Measurements from ENCODE around the gene GLI3. TPM values are rescaled to one million over a fixed set of nuclear protein-coding genes. Genes with fewer than 3 reads are reported as not detected.

GLI3 gene
- total and polyA plus RNA-seq, 2 donors from 2014 or later: 0.92 to 11.1 TPM

- Histone ChIP-seq H3K27ac (ENCODE audit: low read depth in 2 of 2, low read length in 2 of 2) (no peak overlapping the region), H3K4me1 (ENCODE audit: control insufficient read depth in 2 of 3, insufficient read depth in 2 of 3, low read depth in 1 of 3, low read length in 3 of 3) (no peaks in the 10 kb centered on the region), H3K9ac (ENCODE audit: low read length in 3 of 3) (no peak overlapping the region), H3K9me3 (ENCODE audit: control insufficient read depth in 2 of 3, insufficient read depth in 1 of 3, low read length in 3 of 3) (no peaks in the 10 kb centered on the region), H3K4me3 (ENCODE audit: low read length in 3 of 3) (no peak overlapping the region), H3K36me3 (ENCODE audit: control insufficient read depth in 2 of 3, insufficient read depth in 3 of 3, low read length in 3 of 3) (no peaks in the 10 kb centered on the region), H3K27me3 (ENCODE audit: control insufficient read depth, insufficient read depth, low read length) (no peaks in the 10 kb centered on the region)
- TF ChIP-seq, protein P1, sequence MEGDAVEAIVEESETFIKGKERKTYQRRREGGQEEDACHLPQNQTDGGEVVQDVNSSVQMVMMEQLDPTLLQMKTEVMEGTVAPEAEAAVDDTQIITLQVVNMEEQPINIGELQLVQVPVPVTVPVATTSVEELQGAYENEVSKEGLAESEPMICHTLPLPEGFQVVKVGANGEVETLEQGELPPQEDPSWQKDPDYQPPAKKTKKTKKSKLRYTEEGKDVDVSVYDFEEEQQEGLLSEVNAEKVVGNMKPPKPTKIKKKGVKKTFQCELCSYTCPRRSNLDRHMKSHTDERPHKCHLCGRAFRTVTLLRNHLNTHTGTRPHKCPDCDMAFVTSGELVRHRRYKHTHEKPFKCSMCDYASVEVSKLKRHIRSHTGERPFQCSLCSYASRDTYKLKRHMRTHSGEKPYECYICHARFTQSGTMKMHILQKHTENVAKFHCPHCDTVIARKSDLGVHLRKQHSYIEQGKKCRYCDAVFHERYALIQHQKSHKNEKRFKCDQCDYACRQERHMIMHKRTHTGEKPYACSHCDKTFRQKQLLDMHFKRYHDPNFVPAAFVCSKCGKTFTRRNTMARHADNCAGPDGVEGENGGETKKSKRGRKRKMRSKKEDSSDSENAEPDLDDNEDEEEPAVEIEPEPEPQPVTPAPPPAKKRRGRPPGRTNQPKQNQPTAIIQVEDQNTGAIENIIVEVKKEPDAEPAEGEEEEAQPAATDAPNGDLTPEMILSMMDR (IDR thresholded peaks at IDR 0.05; ENCODE audit: borderline replicate concordance, extremely low read depth, insufficient read depth): no peak
- no peak for FAIRE-seq
- no peak for DNase-seq
- intact Hi-C loops (cut with DNase I): no loop called here
Observed at GRCh38 chr7:42139751-42140150, 97.3 kb downstream of the GLI3 start.

- TF ChIP-seq, protein P1 (IDR thresholded peaks at IDR 0.05; ENCODE audit: borderline replicate concordance, extremely low read depth, insufficient read depth): no peak
- Histone ChIP-seq H3K4me1 (ENCODE audit: control insufficient read depth in 2 of 3, insufficient read depth in 2 of 3, low read depth in 1 of 3, low read length in 3 of 3) (peaks cover 0 to 2% (median 0%) of the 10 kb centered on the region in 3 donors), H3K36me3 (ENCODE audit: control insufficient read depth in 2 of 3, insufficient read depth in 3 of 3, low read length in 3 of 3) (no peaks in the 10 kb centered on the region), H3K27ac (ENCODE audit: low read depth in 2 of 2, low read length in 2 of 2) (no peak overlapping the region), H3K27me3 (ENCODE audit: control insufficient read depth, insufficient read depth, low read length) (no peaks in the 10 kb centered on the region), H3K9me3 (ENCODE audit: control insufficient read depth in 2 of 3, insufficient read depth in 1 of 3, low read length in 3 of 3) (no peaks in the 10 kb centered on the region), H3K9ac (ENCODE audit: low read length in 3 of 3) (no peak overlapping the region), H3K4me3 (ENCODE audit: low read length in 3 of 3) (no peak overlapping the region)
- FAIRE-seq (no peak), DNase-seq (peak in 1 of 5 donors; percentile 42)
- intact Hi-C loops (cut with DNase I): no loop called here
Observed at GRCh38 chr7:42138691-42139090, 98.3 kb downstream of the GLI3 start.

DNA sequence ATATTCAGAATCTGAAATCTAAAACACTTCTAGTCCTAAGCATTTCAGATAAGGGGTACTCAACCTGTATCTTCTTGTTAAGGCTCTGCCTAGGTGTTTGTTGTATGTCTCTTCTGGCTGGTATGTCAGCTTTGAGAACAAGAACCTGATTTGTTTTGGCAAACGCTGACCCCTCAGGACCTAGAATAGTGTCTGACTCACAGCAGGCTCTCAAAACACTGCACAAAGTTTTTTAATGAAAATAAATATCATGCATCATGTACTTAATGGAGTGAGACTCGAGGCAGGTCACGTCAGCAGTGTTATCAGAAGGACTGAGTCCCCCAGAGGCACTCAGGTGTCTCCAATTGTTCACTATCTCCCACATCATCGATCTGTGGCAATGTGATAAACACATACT, 99.1 kb downstream of the GLI3 start:
- FAIRE-seq: no peak
- Histone ChIP-seq H3K27me3 (ENCODE audit: control insufficient read depth, insufficient read depth, low read length) (no peaks in the 10 kb centered on the region), H3K36me3 (ENCODE audit: control insufficient read depth in 2 of 3, insufficient read depth in 3 of 3, low read length in 3 of 3) (no peaks in the 10 kb centered on the region), H3K9ac (ENCODE audit: low read length in 3 of 3) (no peak overlapping the region), H3K9me3 (ENCODE audit: control insufficient read depth in 2 of 3, insufficient read depth in 1 of 3, low read length in 3 of 3) (no peaks in the 10 kb centered on the region), H3K27ac (ENCODE audit: low read depth in 2 of 2, low read length in 2 of 2) (no peak overlapping the region), H3K4me1 (ENCODE audit: control insufficient read depth in 2 of 3, insufficient read depth in 2 of 3, low read depth in 1 of 3, low read length in 3 of 3) (peaks cover 0 to 2% (median 0%) of the 10 kb centered on the region in 3 donors), H3K4me3 (ENCODE audit: low read length in 3 of 3) (no peak overlapping the region)
- TF ChIP-seq, protein P1 (IDR thresholded peaks at IDR 0.05; ENCODE audit: borderline replicate concordance, extremely low read depth, insufficient read depth): no peak
- no peak for DNase-seq
- intact Hi-C loops (cut with DNase I): no loop called here

- H3K27ac ChIP-seq (ENCODE audit: low read depth in 2 of 2, low read length in 2 of 2): no peak overlapping the region
- no peaks in the 10 kb centered on the region for H3K36me3 ChIP-seq (ENCODE audit: control insufficient read depth in 2 of 3, insufficient read depth in 3 of 3, low read length in 3 of 3)
- peaks cover 0 to 2% (median 0%) of the 10 kb centered on the region in 3 donors for H3K4me1 ChIP-seq (ENCODE audit: control insufficient read depth in 2 of 3, insufficient read depth in 2 of 3, low read depth in 1 of 3, low read length in 3 of 3)
- H3K27me3 ChIP-seq (ENCODE audit: control insufficient read depth, insufficient read depth, low read length): no peaks in the 10 kb centered on the region
- intact Hi-C loops (cut with DNase I): no loop called here
- DNase-seq (no peak), FAIRE-seq (no peak)
- TF ChIP-seq, protein P1 (IDR thresholded peaks at IDR 0.05; ENCODE audit: borderline replicate concordance, extremely low read depth, insufficient read depth): no peak
- H3K9me3 ChIP-seq (ENCODE audit: control insufficient read depth in 2 of 3, insufficient read depth in 1 of 3, low read length in 3 of 3): no peaks in the 10 kb centered on the region
- no peak overlapping the region for H3K4me3 ChIP-seq (ENCODE audit: low read length in 3 of 3)
- H3K9ac ChIP-seq (ENCODE audit: low read length in 3 of 3): no peak overlapping the region
Observed at GRCh38 chr7:42137431-42137830, 99.6 kb downstream of the GLI3 start.

Data from kidney (tissue), 14 donors.